ENCODE data around the gene PTPMT1.

Gene PTPMT1

GRCh38 chr11:47607380-47607779 lies 42.0 kb downstream of the PTPMT1 start:
- Histone ChIP-seq H3K27ac (ENCODE audit: low read length) (no peak overlapping the region), H3K4me2 (ENCODE audit: low read depth, low read length) (no peak overlapping the region), H3K9me2 (replicated peaks; ENCODE audit: insufficient read depth, low read length) (no peaks in the 10 kb centered on the region), H3K4me3 (ENCODE audit: low read length) (no peak overlapping the region), H3K9ac (ENCODE audit: low read length) (no peak overlapping the region), H3K79me2 (ENCODE audit: low read length) (no peaks in the 10 kb centered on the region), H3F3A (ENCODE audit: insufficient read depth, low read length) (0 out of 2 replicates have a peak, but pooled peaks cover 4% of the 10 kb centered on the region), H4K20me1 (ENCODE audit: insufficient read depth, low read length) (no peaks in the 10 kb centered on the region), H3K27me3 (replicated peaks; ENCODE audit: insufficient read depth, low read length) (no peaks in the 10 kb centered on the region), H3K36me3 (replicated peaks; ENCODE audit: insufficient read depth, low read length) (no peaks in the 10 kb centered on the region), H3K4me1 (ENCODE audit: low read length) (peaks cover 16% of the 10 kb centered on the region), H3K9me3 (replicated peaks; ENCODE audit: insufficient read depth, low read length) (no peaks in the 10 kb centered on the region), H2AFZ (ENCODE audit: low read length) (no peak overlapping the region)
- DNase-seq: no peak
- no peak for TF ChIP-seq CTCF (IDR thresholded peaks at IDR 0.05; ENCODE audit: low read length)
- TF ChIP-seq EZH2phosphoT487 (IDR thresholded peaks at IDR 0.05; ENCODE audit: low read length): no peak
- TF ChIP-seq EZH2 (optimal IDR thresholded peaks at IDR 0.05; ENCODE audit: low read depth, low read length): no peak

- Histone ChIP-seq H3K27ac (ENCODE audit: low read length) (no peak overlapping the region), H3K4me1 (ENCODE audit: low read length) (peaks cover 16% of the 10 kb centered on the region), H3K36me3 (replicated peaks; ENCODE audit: insufficient read depth, low read length) (no peaks in the 10 kb centered on the region), H3K79me2 (ENCODE audit: low read length) (no peaks in the 10 kb centered on the region), H3K4me3 (ENCODE audit: low read length) (no peak overlapping the region), H3K9me3 (replicated peaks; ENCODE audit: insufficient read depth, low read length) (no peaks in the 10 kb centered on the region), H2AFZ (ENCODE audit: low read length) (no peak overlapping the region), H3K9me2 (replicated peaks; ENCODE audit: insufficient read depth, low read length) (no peaks in the 10 kb centered on the region), H3K9ac (ENCODE audit: low read length) (no peak overlapping the region), H3F3A (ENCODE audit: insufficient read depth, low read length) (0 out of 2 replicates have a peak, but pooled peaks cover 4% of the 10 kb centered on the region), H3K4me2 (ENCODE audit: low read depth, low read length) (no peak overlapping the region), H4K20me1 (ENCODE audit: insufficient read depth, low read length) (no peaks in the 10 kb centered on the region), H3K27me3 (replicated peaks; ENCODE audit: insufficient read depth, low read length) (no peaks in the 10 kb centered on the region)
- no peak for DNase-seq
- TF ChIP-seq CTCF (IDR thresholded peaks at IDR 0.05; ENCODE audit: low read length) (no peak), EZH2 (optimal IDR thresholded peaks at IDR 0.05; ENCODE audit: low read depth, low read length) (no peak), EZH2phosphoT487 (IDR thresholded peaks at IDR 0.05; ENCODE audit: low read length) (no peak)
Measured at GRCh38 chr11:47609675-47610074, 44.3 kb downstream of the PTPMT1 start.

- Histone ChIP-seq H3K27ac (ENCODE audit: low read length) (peak overlapping the region; percentile 15; the same call in 1 of the 2 replicates), H2AFZ (ENCODE audit: low read length) (no peak overlapping the region), H3K27me3 (replicated peaks; ENCODE audit: insufficient read depth, low read length) (no peaks in the 10 kb centered on the region), H3K4me2 (ENCODE audit: low read depth, low read length) (peak overlapping the region; percentile 35; the same call in 1 of the 2 replicates), H3K9me2 (replicated peaks; ENCODE audit: insufficient read depth, low read length) (no peaks in the 10 kb centered on the region), H3K79me2 (ENCODE audit: low read length) (no peaks in the 10 kb centered on the region), H4K20me1 (ENCODE audit: insufficient read depth, low read length) (no peaks in the 10 kb centered on the region), H3K4me3 (ENCODE audit: low read length) (no peak overlapping the region), H3K9me3 (replicated peaks; ENCODE audit: insufficient read depth, low read length) (no peaks in the 10 kb centered on the region), H3K9ac (ENCODE audit: low read length) (no peak overlapping the region), H3K36me3 (replicated peaks; ENCODE audit: insufficient read depth, low read length) (no peaks in the 10 kb centered on the region), H3K4me1 (ENCODE audit: low read length) (peaks cover 18% of the 10 kb centered on the region), H3F3A (ENCODE audit: insufficient read depth, low read length) (0 out of 2 replicates have a peak, but pooled peaks cover 4% of the 10 kb centered on the region)
- peak; percentile 33 for DNase-seq
- TF ChIP-seq EZH2phosphoT487 (IDR thresholded peaks at IDR 0.05; ENCODE audit: low read length): no peak
- no peak for TF ChIP-seq EZH2 (optimal IDR thresholded peaks at IDR 0.05; ENCODE audit: low read depth, low read length)
- TF ChIP-seq CTCF (IDR thresholded peaks at IDR 0.05; ENCODE audit: low read length): no peak
Measured at GRCh38 chr11:47611348-47611794, 46.0 kb downstream of the PTPMT1 start.
